GM12878 (cell line): Measurements from ENCODE around the gene GHSR. TPM values are rescaled to one million over a fixed set of nuclear protein-coding genes. Genes with fewer than 3 reads are reported as not detected.

ENCODE experiments used
- ATAC-seq: fragments of 200-7000 bp; cut with Tn5 transposase; 3 replicates; pipeline ENCODE4 v1.9.1; 2020; ENCODE audit warnings: mild to moderate bottlenecking, moderate library complexity
- BruUV-seq: library from RNA; stranded (reverse); fragments of 400-500 nt; replicated peaks from 2 replicates; lab custom pipeline; 2021; lab: Mats Ljungman, UMichigan
- CTCF ChIA-PET: fragments of 300-600 bp; sonication (Branson Sonifier 250); formaldehyde crosslinking; extraction: SDS; loops from one replicate; lab custom pipeline; 2021; ENCODE audit warnings: inconsistent platforms; lab: Yijun Ruan, JAX
- POLR2A ChIA-PET: fragments of 350-600 bp; formaldehyde crosslinking; extraction: SDS; loops from one replicate; lab custom pipeline; 2021; ENCODE audit warnings: inconsistent platforms; lab: Charles Lee
- RAD21 ChIA-PET: fragments of 300-600 bp; sonication (Branson Sonifier 250); formaldehyde crosslinking; loops from one replicate; lab custom pipeline; 2023; ENCODE audit warnings: antibody characterized with exemption; ENCODE audit not compliant: unreplicated experiment; lab: Charles Lee
- SMC1A ChIA-PET: fragments of 300-600 bp; sonication (Branson Sonifier 250); formaldehyde crosslinking; loops from one replicate; lab custom pipeline; 2023; ENCODE audit not compliant: unreplicated experiment, uncharacterized antibody; lab: Charles Lee
- DNase-seq: peaks from one replicate; pipeline ENCODE4 v3.0.0-alpha.2; 2011; ENCODE audit warnings: low read depth, low spot score
- FAIRE-seq: peaks from 3 replicates; lab custom pipeline; 2011; peaks lifted over from hg19 to GRCh38; lab: Jason Lieb, UNC
- H2AFZ ChIP-seq: 2 replicates; pipeline ENCODE4 v1.6.0; 2011; ENCODE audit warnings: low read depth, low read length, control low read depth; ENCODE audit not compliant: control insufficient read depth
- H3K27ac ChIP-seq: 2 replicates; pipeline ENCODE4 v1.5.1; 2011; ENCODE audit warnings: control low read depth; ENCODE audit not compliant: control insufficient read depth, insufficient read depth
- H3K27me3 ChIP-seq, 2 experiments: replicated peaks in 1 of 2; 2 replicates each; pipeline versions ENCODE4 v1.6.0 to v1.6.1; 2011; ENCODE audit warnings: low read length in 1 of 2; ENCODE audit not compliant: control insufficient read depth in 2 of 2, insufficient read depth in 2 of 2
- H3K36me3 ChIP-seq, 2 experiments: 2 replicates each; pipeline ENCODE4 v1.5.1; 2011; ENCODE audit warnings: low read length in 1 of 2; ENCODE audit not compliant: control insufficient read depth in 2 of 2, insufficient read depth in 2 of 2
- H3K4me1 ChIP-seq: 2 replicates; pipeline ENCODE4 v1.6.1; 2011; ENCODE audit warnings: mild to moderate bottlenecking, low read length, moderate library complexity, mixed read lengths; ENCODE audit not compliant: control insufficient read depth, insufficient read depth
- H3K4me2 ChIP-seq: 2 replicates; pipeline ENCODE4 v1.6.0; 2011; ENCODE audit warnings: control low read depth; ENCODE audit not compliant: control insufficient read depth, insufficient read depth
- H3K4me3 ChIP-seq: fragments of 200-600 bp; sonication (generic); 2 replicates; pipeline ENCODE4 v1.5.1; 2016
- H3K79me2 ChIP-seq: 2 replicates; pipeline ENCODE4 v1.6.0; 2011; ENCODE audit warnings: low read length; ENCODE audit not compliant: control insufficient read depth, insufficient read depth
- H3K9ac ChIP-seq: 2 replicates; pipeline ENCODE4 v1.8.0; 2011; ENCODE audit warnings: low read length, control low read depth, mixed read lengths; ENCODE audit not compliant: control insufficient read depth, insufficient read depth
- H3K9me3 ChIP-seq: replicated peaks from 3 replicates; pipeline ENCODE4 v1.5.1; 2011; ENCODE audit warnings: mild to moderate bottlenecking, low read length; ENCODE audit not compliant: control insufficient read depth, insufficient read depth
- H4K20me1 ChIP-seq: 2 replicates; pipeline ENCODE4 v1.6.0; 2011; ENCODE audit not compliant: control insufficient read depth, insufficient read depth
- EED ChIP-seq: sonication (generic); IDR thresholded peaks from 2 replicates; pipeline ENCODE4 v1.6.1; 2016; ENCODE audit warnings: antibody characterized with exemption, low read depth
- FOXK2 ChIP-seq: fragments of 450-650 bp; IDR thresholded peaks from 2 replicates; pipeline ENCODE4 v1.6.1; 2017; ENCODE audit warnings: mild to moderate bottlenecking, moderate library complexity
- NRF1 ChIP-seq: conservative IDR thresholded peaks from 2 replicates; pipeline ENCODE4 v1.6.1; 2011; ENCODE audit warnings: mild to moderate bottlenecking, low read depth, low read length, improper control_type of control experiment
- ZZZ3 ChIP-seq: IDR thresholded peaks from 2 replicates; pipeline ENCODE4 v1.6.1; 2011; ENCODE audit warnings: low read depth; ENCODE audit not compliant: control insufficient read depth, insufficient read length
- WGBS: methylation state at CpG from one replicate; pipeline ENCODE4 v1.1.6; 2016; ENCODE audit warnings: low lambda C conversion rate; ENCODE audit not compliant: insufficient replicate concordance, insufficient coverage; ENCODE audit errors: missing lambda C conversion rate; 5-methylcytosine and 5-hydroxymethylcytosine counted together
- in situ Hi-C: fragments of 300-500 bp; cut with MboI; formaldehyde crosslinking; loops from 9 replicates; pipeline ENCODE4 v1.14.3; 2018; ENCODE audit warnings: mixed read lengths
- intact Hi-C: fragments of 100-400 bp; cut with micrococcal nuclease; formaldehyde crosslinking; loops from one replicate; pipeline ENCODE4 v1.14.2; 2022; ENCODE audit not compliant: unreplicated experiment
- polyA plus RNA-seq, 11 experiments: library from polyadenylated mRNA; depleted of rRNA in 4 of 11; unstranded in 6 of 11; stranded (reverse) in 5 of 11; fragments of >200 nt; fragmentation: Nextera tagmentation in 4 of 11; fragmentation: Illumina TruSeq in 1 of 11; extraction: Ambion mirVana in 4 of 11; extraction: Trizol in 1 of 11; gene quantifications; 1 replicate in 1 of 11; 2 replicates in 10 of 11; pipeline versions ENCODE4 v1.2.1 to v1.2.3, GENCODE V29; 2011 to 2016; ENCODE audit warnings: inconsistent platforms in 2 of 11, missing spikeins in 2 of 11, low read depth in 1 of 11
- total RNA-seq, 4 experiments: library from RNA; depleted of rRNA in 3 of 4; stranded (reverse); fragments of >200 nt in 3 of 4; fragmentation: Illumina TruSeq in 1 of 4; extraction: Trizol in 1 of 4; gene quantifications; 2 replicates each; pipeline versions ENCODE4 v1.2.1 to v1.2.3, GENCODE V29; 2013 to 2021
- TF ChIP-seq, protein P1 (sequence below): fragments of 450-650 bp; IDR thresholded peaks from 2 replicates; pipeline ENCODE4 v1.6.1; 2017; ENCODE audit warnings: antibody characterized with exemption, mild to moderate bottlenecking, moderate library complexity
- TF ChIP-seq, protein P2 (sequence below): fragments of 450-650 bp; IDR thresholded peaks from 2 replicates; pipeline ENCODE4 v1.6.1; 2016; ENCODE audit warnings: mild to moderate bottlenecking
- TF ChIP-seq, protein P3 (sequence below): fragments of 450-650 bp; IDR thresholded peaks from 2 replicates; pipeline ENCODE4 v1.6.1; 2014; ENCODE audit warnings: mild to moderate bottlenecking

GHSR gene
- total and polyA plus RNA-seq, 10 of the 15 experiments (the other 5 are each of a cell fraction or from before 2014, with no cell fraction given) = not detected

DNA sequence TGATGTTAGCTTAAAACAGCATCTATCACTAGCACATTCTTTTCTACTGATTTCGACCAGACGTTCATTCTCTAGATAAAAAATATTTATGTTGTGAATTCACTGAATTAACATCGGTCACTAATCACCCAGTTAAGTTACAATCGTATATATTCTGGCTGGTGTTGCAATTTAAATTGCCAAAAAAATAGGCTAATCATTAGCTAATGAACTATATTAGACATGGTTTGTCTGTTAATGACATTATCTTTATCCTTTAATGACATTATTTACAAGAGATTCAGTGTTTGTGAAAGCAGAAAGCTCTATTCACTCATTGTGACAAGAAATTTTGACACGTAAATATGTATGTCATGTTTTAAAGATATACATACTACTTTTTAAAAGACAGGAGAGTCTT is 6.7 kb downstream of the GHSR start:
- Histone ChIP-seq H3K27ac (no peak overlapping the region), H3K9me3 (no peaks in the 10 kb centered on the region), H3K79me2 (no peaks in the 10 kb centered on the region), H2AFZ (no peak overlapping the region), H3K4me1 (no peaks in the 10 kb centered on the region), H3K9ac (no peak overlapping the region), H3K27me3 (peaks cover 0 to 4% of the 10 kb centered on the region in 2 experiments; a peak in 2 of 4 replicates), H3K4me2 (no peak overlapping the region), H3K4me3 (no peak overlapping the region), H4K20me1 (no peaks in the 10 kb centered on the region), H3K36me3 (no peaks in the 10 kb centered on the region)
- intact Hi-C loops (no loop called here), in situ Hi-C loops (no loop called here)
- ChIA-PET POLR2A (no interaction called here), SMC1A (interaction anchor here (0.6 kb wide), 2 partner anchors 557 to 1380 kb away, joined by 3 read pairs; no protein-coding TSS in a partner anchor), RAD21 (no interaction called here), CTCF (interaction anchor here (0.6 to 1.1 kb wide), 2 partner anchors 20 to 1425 kb away, joined by 3 to 4 read pairs; no protein-coding TSS in a partner anchor)
- TF ChIP-seq, protein P1, sequence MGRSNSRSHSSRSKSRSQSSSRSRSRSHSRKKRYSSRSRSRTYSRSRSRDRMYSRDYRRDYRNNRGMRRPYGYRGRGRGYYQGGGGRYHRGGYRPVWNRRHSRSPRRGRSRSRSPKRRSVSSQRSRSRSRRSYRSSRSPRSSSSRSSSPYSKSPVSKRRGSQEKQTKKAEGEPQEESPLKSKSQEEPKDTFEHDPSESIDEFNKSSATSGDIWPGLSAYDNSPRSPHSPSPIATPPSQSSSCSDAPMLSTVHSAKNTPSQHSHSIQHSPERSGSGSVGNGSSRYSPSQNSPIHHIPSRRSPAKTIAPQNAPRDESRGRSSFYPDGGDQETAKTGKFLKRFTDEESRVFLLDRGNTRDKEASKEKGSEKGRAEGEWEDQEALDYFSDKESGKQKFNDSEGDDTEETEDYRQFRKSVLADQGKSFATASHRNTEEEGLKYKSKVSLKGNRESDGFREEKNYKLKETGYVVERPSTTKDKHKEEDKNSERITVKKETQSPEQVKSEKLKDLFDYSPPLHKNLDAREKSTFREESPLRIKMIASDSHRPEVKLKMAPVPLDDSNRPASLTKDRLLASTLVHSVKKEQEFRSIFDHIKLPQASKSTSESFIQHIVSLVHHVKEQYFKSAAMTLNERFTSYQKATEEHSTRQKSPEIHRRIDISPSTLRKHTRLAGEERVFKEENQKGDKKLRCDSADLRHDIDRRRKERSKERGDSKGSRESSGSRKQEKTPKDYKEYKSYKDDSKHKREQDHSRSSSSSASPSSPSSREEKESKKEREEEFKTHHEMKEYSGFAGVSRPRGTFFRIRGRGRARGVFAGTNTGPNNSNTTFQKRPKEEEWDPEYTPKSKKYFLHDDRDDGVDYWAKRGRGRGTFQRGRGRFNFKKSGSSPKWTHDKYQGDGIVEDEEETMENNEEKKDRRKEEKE = no peak
- no peak for TF ChIP-seq EED
- FAIRE-seq = no peak
- no TSS peak for BruUV-seq
- DNase-seq = no peak
- 55% methylated on average over 5 of the region's 5 CpGs for WGBS
- no peak for ATAC-seq

GRCh38 chr3:172438186-172438585 is 10.1 kb downstream of the GHSR start:
- ChIA-PET CTCF (no interaction called here), POLR2A (no interaction called here), RAD21 (no interaction called here), SMC1A (no interaction called here)
- Histone ChIP-seq H3K9me3 (no peaks in the 10 kb centered on the region; the same call in 1 of the 3 replicates), H3K36me3 (no peaks in the 10 kb centered on the region), H4K20me1 (no peaks in the 10 kb centered on the region), H3K79me2 (no peaks in the 10 kb centered on the region), H2AFZ (no peak overlapping the region), H3K4me2 (no peak overlapping the region), H3K4me3 (no peak overlapping the region), H3K27ac (no peak overlapping the region), H3K9ac (no peak overlapping the region), H3K27me3 (no peaks in the 10 kb centered on the region; a peak in 1 of 4 replicates), H3K4me1 (no peaks in the 10 kb centered on the region)
- TF ChIP-seq, protein P2, sequence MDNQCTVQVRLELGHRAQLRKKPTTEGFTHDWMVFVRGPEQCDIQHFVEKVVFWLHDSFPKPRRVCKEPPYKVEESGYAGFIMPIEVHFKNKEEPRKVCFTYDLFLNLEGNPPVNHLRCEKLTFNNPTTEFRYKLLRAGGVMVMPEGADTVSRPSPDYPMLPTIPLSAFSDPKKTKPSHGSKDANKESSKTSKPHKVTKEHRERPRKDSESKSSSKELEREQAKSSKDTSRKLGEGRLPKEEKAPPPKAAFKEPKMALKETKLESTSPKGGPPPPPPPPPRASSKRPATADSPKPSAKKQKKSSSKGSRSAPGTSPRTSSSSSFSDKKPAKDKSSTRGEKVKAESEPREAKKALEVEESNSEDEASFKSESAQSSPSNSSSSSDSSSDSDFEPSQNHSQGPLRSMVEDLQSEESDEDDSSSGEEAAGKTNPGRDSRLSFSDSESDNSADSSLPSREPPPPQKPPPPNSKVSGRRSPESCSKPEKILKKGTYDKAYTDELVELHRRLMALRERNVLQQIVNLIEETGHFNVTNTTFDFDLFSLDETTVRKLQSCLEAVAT = no peak
- TF ChIP-seq NRF1 = no peak
- TF ChIP-seq FOXK2 = no peak
- TF ChIP-seq ZZZ3 = no peak
- TF ChIP-seq, protein P3, sequence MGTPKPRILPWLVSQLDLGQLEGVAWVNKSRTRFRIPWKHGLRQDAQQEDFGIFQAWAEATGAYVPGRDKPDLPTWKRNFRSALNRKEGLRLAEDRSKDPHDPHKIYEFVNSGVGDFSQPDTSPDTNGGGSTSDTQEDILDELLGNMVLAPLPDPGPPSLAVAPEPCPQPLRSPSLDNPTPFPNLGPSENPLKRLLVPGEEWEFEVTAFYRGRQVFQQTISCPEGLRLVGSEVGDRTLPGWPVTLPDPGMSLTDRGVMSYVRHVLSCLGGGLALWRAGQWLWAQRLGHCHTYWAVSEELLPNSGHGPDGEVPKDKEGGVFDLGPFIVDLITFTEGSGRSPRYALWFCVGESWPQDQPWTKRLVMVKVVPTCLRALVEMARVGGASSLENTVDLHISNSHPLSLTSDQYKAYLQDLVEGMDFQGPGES = no peak
- FAIRE-seq (no peak), DNase-seq (no peak), ATAC-seq (no peak)
- BruUV-seq = no TSS peak
- intact Hi-C loops = no loop called here
- in situ Hi-C loops = no loop called here
- WGBS = 48% methylated on average over 4 of the region's 4 CpGs
